ENCODE results near the gene RNF13. TPM values are rescaled to one million over a fixed set of nuclear protein-coding genes. Genes with fewer than 3 reads are reported as not detected.
A peak's percentile ranks its signal among the peaks of the same experiment; 100 is the strongest.

Gene RNF13
- total and polyA plus RNA-seq, 2 donors (not counting 1 experiment from before 2014, with no cell fraction given) = 38.0 to 86.5 TPM

DNA sequence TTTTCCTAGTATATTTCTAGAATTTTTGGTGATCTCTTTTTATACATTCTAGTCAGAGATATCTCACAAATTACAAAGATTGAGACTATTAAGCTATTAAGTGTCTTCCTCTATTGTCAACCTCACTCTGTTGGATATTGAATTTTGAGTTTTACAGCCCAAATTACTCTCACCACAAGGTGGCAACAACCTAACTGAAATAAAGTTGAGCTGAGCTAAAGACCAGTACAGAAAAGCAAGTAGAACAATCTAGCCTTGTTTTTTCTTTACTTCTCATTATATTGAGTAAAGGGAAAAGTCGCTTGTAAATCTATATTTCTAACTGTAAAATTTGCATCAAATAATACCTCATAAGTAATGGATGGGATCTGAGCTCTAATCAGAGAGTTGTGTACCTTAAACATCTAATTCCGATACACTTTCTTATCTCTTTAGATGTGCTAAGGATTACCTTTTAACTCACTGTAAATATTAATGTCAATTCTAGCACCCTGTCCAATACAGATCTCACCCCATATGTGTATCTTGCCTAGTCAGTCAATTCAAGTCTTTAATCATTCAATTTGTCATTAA lies 47.2 kb upstream of the RNF13 start:
- no peak overlapping the region for H3K4me2 ChIP-seq (replicated peaks; ENCODE audit: low read depth, low read length, poor library complexity, severe bottlenecking)
- peaks cover 0 to 17% (median 13%) of the 10 kb centered on the region in 4 experiments for H3K27me3 ChIP-seq (replicated peaks in 1 of 4; ENCODE audit: control extremely low read depth in 1 of 4, control insufficient read depth in 3 of 4, insufficient read depth in 4 of 4, low read length in 3 of 4)
- H3K4me1 Mint-ChIP-seq = no peaks in the 10 kb centered on the region
- CTCF ChIA-PET = interaction anchor here (0.7 to 17.2 kb wide), 28 partner anchors 8 to 457 kb away, joined by 3 to 307 read pairs (median 4); partner anchors contain the start of gene COMMD2
- H3K9me3 Mint-ChIP-seq (ENCODE audit: insufficient read depth) = no peaks in the 10 kb centered on the region
- no peak overlapping the region for H2AFZ ChIP-seq (ENCODE audit: insufficient read depth, low read depth, low read length, poor library complexity, severe bottlenecking)
- intact Hi-C loops (cut with micrococcal nuclease) = loop anchor here (1.0 to 5.0 kb wide), 5 partner anchors 42 to 419 kb away; no protein-coding TSS in a partner anchor
- no peaks in the 10 kb centered on the region for H3K9me3 ChIP-seq (ENCODE audit: control extremely low read depth in 1 of 3, control insufficient read depth in 2 of 3, insufficient read depth in 1 of 3, low read length in 2 of 3)
- no peaks in the 10 kb centered on the region for H3K36me3 ChIP-seq (replicated peaks in 1 of 2; ENCODE audit: control extremely low read depth in 1 of 2, control insufficient read depth in 1 of 2, extremely low read depth in 1 of 2, insufficient read depth in 2 of 2, low read length in 1 of 2)
- no peaks in the 10 kb centered on the region for H4K20me1 ChIP-seq (ENCODE audit: control insufficient read depth, insufficient read depth, low read length, poor library complexity, severe bottlenecking)
- no peak overlapping the region for H3K9ac ChIP-seq (ENCODE audit: low read length)
- no CpG with 5 or more reads among the region's 2 CpGs for WGBS (ENCODE audit: insufficient coverage)
- H3K27me3 Mint-ChIP-seq = peaks cover 24% of the 10 kb centered on the region
- no peak for TF ChIP-seq EZH2 (IDR thresholded peaks at IDR 0.05; ENCODE audit: borderline replicate concordance, insufficient read depth, low read depth, low read length, poor library complexity, severe bottlenecking)
- TF ChIP-seq, protein P1, sequence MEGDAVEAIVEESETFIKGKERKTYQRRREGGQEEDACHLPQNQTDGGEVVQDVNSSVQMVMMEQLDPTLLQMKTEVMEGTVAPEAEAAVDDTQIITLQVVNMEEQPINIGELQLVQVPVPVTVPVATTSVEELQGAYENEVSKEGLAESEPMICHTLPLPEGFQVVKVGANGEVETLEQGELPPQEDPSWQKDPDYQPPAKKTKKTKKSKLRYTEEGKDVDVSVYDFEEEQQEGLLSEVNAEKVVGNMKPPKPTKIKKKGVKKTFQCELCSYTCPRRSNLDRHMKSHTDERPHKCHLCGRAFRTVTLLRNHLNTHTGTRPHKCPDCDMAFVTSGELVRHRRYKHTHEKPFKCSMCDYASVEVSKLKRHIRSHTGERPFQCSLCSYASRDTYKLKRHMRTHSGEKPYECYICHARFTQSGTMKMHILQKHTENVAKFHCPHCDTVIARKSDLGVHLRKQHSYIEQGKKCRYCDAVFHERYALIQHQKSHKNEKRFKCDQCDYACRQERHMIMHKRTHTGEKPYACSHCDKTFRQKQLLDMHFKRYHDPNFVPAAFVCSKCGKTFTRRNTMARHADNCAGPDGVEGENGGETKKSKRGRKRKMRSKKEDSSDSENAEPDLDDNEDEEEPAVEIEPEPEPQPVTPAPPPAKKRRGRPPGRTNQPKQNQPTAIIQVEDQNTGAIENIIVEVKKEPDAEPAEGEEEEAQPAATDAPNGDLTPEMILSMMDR (IDR thresholded peaks at IDR 0.05) = peak; percentile 73
- no peaks in the 10 kb centered on the region for H3K4me1 ChIP-seq (ENCODE audit: control insufficient read depth in 2 of 2, insufficient read depth in 2 of 2, low read length in 2 of 2)
- no peaks in the 10 kb centered on the region for H3K79me2 ChIP-seq (ENCODE audit: control insufficient read depth, insufficient read depth, low read length)
- no peak overlapping the region for H3K27ac ChIP-seq (ENCODE audit: low read length in 2 of 2)
- DNase-seq (peak; percentile 58), ATAC-seq (ENCODE audit: low read depth) (peak; percentile 45)
- POLR2A ChIA-PET = interaction anchor here (1.0 kb wide), 1 partner anchor 42 kb away, joined by 3 read pairs; no protein-coding TSS in a partner anchor
- no peak overlapping the region for H3K4me3 ChIP-seq (ENCODE audit: control extremely low read depth in 1 of 5, extremely low read depth in 1 of 5, insufficient read depth in 1 of 5, low read depth in 2 of 5, low read length in 4 of 5)
- no peak overlapping the region for H3K27ac Mint-ChIP-seq
- no peak overlapping the region for H3K4me3 Mint-ChIP-seq

DNA sequence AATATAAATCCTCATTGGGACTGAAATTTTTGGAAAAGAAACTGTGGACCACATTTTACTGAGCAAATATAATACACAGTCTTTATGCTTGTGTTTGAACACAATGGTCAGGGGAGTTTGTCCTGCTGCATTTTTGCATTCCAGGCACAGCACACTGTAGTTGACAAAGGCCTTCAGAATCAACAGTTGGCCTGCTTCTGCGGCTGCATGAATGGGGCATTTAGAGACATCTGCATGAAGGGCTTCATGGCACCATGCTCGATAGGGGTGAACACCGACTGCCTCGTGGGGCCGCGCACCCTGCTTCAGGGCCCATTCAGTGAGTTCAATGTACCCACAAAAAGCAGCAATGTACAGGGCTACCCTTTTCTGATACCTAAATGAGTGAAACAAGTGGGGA lies 45.3 kb upstream of the RNF13 start:
- no peaks in the 10 kb centered on the region for H4K20me1 ChIP-seq (ENCODE audit: control insufficient read depth, insufficient read depth, low read length, poor library complexity, severe bottlenecking)
- no peak overlapping the region for H3K27ac ChIP-seq (ENCODE audit: low read length in 2 of 2)
- H3K27me3 ChIP-seq (replicated peaks in 1 of 4; ENCODE audit: control extremely low read depth in 1 of 4, control insufficient read depth in 3 of 4, insufficient read depth in 4 of 4, low read length in 3 of 4) = peaks cover 0 to 8% (median 0%) of the 10 kb centered on the region in 4 experiments
- ChIA-PET CTCF (interaction anchor here (1.5 to 17.2 kb wide), 6 partner anchors 12 to 453 kb away, joined by 3 to 307 read pairs (median 12); partner anchors contain the start of gene COMMD2), POLR2A (no interaction called here)
- H3K9ac ChIP-seq (ENCODE audit: low read length) = no peak overlapping the region
- DNase-seq (no peak), ATAC-seq (ENCODE audit: low read depth) (no peak)
- H3K36me3 ChIP-seq (replicated peaks in 1 of 2; ENCODE audit: control extremely low read depth in 1 of 2, control insufficient read depth in 1 of 2, extremely low read depth in 1 of 2, insufficient read depth in 2 of 2, low read length in 1 of 2) = no peaks in the 10 kb centered on the region
- no peak overlapping the region for H3K4me3 Mint-ChIP-seq
- H3K9me3 Mint-ChIP-seq (ENCODE audit: insufficient read depth) = no peaks in the 10 kb centered on the region
- no peak overlapping the region for H3K27ac Mint-ChIP-seq
- WGBS (ENCODE audit: insufficient coverage) = 95% methylated on average over 6 of the region's 6 CpGs
- H3K27me3 Mint-ChIP-seq = peaks cover 33% of the 10 kb centered on the region
- H3K4me2 ChIP-seq (replicated peaks; ENCODE audit: low read depth, low read length, poor library complexity, severe bottlenecking) = no peak overlapping the region
- H3K4me3 ChIP-seq (ENCODE audit: control extremely low read depth in 1 of 5, extremely low read depth in 1 of 5, insufficient read depth in 1 of 5, low read depth in 2 of 5, low read length in 4 of 5) = no peak overlapping the region
- H3K79me2 ChIP-seq (ENCODE audit: control insufficient read depth, insufficient read depth, low read length) = no peaks in the 10 kb centered on the region
- no peaks in the 10 kb centered on the region for H3K9me3 ChIP-seq (ENCODE audit: control extremely low read depth in 1 of 3, control insufficient read depth in 2 of 3, insufficient read depth in 1 of 3, low read length in 2 of 3)
- intact Hi-C loops (cut with micrococcal nuclease) = loop anchor here (2.0 to 5.0 kb wide), 2 partner anchors 200 to 417 kb away; no protein-coding TSS in a partner anchor
- H3K4me1 Mint-ChIP-seq = no peaks in the 10 kb centered on the region
- TF ChIP-seq, protein P1 (IDR thresholded peaks at IDR 0.05) = no peak
- no peak for TF ChIP-seq EZH2 (IDR thresholded peaks at IDR 0.05; ENCODE audit: borderline replicate concordance, insufficient read depth, low read depth, low read length, poor library complexity, severe bottlenecking)
- no peaks in the 10 kb centered on the region for H3K4me1 ChIP-seq (ENCODE audit: control insufficient read depth in 2 of 2, insufficient read depth in 2 of 2, low read length in 2 of 2)
- H2AFZ ChIP-seq (ENCODE audit: insufficient read depth, low read depth, low read length, poor library complexity, severe bottlenecking) = no peak overlapping the region
